K562 (cell line): ENCODE data around the gene SLC6A8. TPM values are rescaled to one million over a fixed set of nuclear protein-coding genes. Genes with fewer than 3 reads are reported as not detected.

Experiments used
- BACH1 ChIP-seq: fragments of 200-800 bp; sonication (Bioruptor generic); IDR thresholded peaks from 2 replicates; pipeline ENCODE4 v1.6.1; 2016; ENCODE audit warnings: missing genetic modification characterization, missing compliant biosample characterization
- CGGBP1 ChIP-seq: fragments of 250-450 bp; sonication (Bioruptor Pico); IDR thresholded peaks from 2 replicates; pipeline ENCODE4 v1.9.0; 2021; ENCODE audit warnings: mild to moderate bottlenecking
- CHCHD3 ChIP-seq: fragments of 250-450 bp; sonication (Bioruptor Pico); IDR thresholded peaks from 2 replicates; pipeline ENCODE4 v2.1.2; 2022; ENCODE audit warnings: mild to moderate bottlenecking
- CREM ChIP-seq: IDR thresholded peaks from 2 replicates; pipeline ENCODE4 v1.6.1; 2014; ENCODE audit warnings: antibody characterized with exemption, low read depth
- CTCFL ChIP-seq: IDR thresholded peaks from 2 replicates; pipeline ENCODE4 v1.6.1; 2011; ENCODE audit warnings: borderline replicate concordance, low read depth, mild to moderate bottlenecking, moderate library complexity, low read length; ENCODE audit not compliant: insufficient read depth, poor library complexity, severe bottlenecking
- HNRNPLL ChIP-seq: fragments of 200-400 bp; formaldehyde crosslinking; IDR thresholded peaks from 2 replicates; pipeline ENCODE4 v1.6.1; 2017; ENCODE audit warnings: low read length, low read depth, mild to moderate bottlenecking; ENCODE audit not compliant: poor library complexity, severe bottlenecking
- ILK ChIP-seq: fragments of 450-650 bp; IDR thresholded peaks from 2 replicates; pipeline ENCODE4 v1.6.1; 2016; ENCODE audit warnings: missing genetic modification characterization, low read depth, mild to moderate bottlenecking, missing compliant biosample characterization, moderate library complexity, borderline replicate concordance
- PCBP2 ChIP-seq: fragments of 200-400 bp; formaldehyde crosslinking; IDR thresholded peaks from 2 replicates; pipeline ENCODE4 v1.6.1; 2018; ENCODE audit warnings: low read length, low read depth, mild to moderate bottlenecking, moderate library complexity; ENCODE audit not compliant: poor library complexity, severe bottlenecking
- SETDB1 ChIP-seq: IDR thresholded peaks from one replicate; pipeline ENCODE4 v1.6.1; 2012; ENCODE audit warnings: low read length, control low read depth, inconsistent platforms
- SREBF2 ChIP-seq: sonication (generic); formaldehyde crosslinking; IDR thresholded peaks from 2 replicates; pipeline ENCODE4 v1.4.0; 2020; ENCODE audit warnings: mild to moderate bottlenecking, missing genetic modification reagents
- TBL1XR1 ChIP-seq, 2 experiments: IDR thresholded peaks; 2 replicates each; pipeline ENCODE4 v1.6.1; 2012; ENCODE audit warnings: improper control_type of control experiment in 2 of 2, low read length in 2 of 2, mild to moderate bottlenecking in 1 of 2
- ZBTB11 ChIP-seq, 3 experiments: fragments of 200-800 bp in 1 of 3; fragments of 250-450 bp in 1 of 3; fragments of 450-650 bp in 1 of 3; sonication (Bioruptor Pico) in 1 of 3; sonication (Bioruptor generic) in 1 of 3; formaldehyde crosslinking in 1 of 3; IDR thresholded peaks; 2 replicates each; pipeline versions ENCODE4 v1.6.1 to v1.8.0; 2016 to 2022; ENCODE audit warnings: mild to moderate bottlenecking in 2 of 3, missing genetic modification characterization in 2 of 3, missing compliant biosample characterization in 1 of 3, moderate library complexity in 1 of 3
- ZNF121 ChIP-seq: sonication (generic); formaldehyde crosslinking; conservative IDR thresholded peaks from 2 replicates; pipeline ENCODE4 v1.8.0; 2022; ENCODE audit warnings: missing genetic modification reagents
- ZNF124 ChIP-seq: sonication (generic); formaldehyde crosslinking; IDR thresholded peaks from 2 replicates; pipeline ENCODE4 v1.8.1; 2022; ENCODE audit warnings: missing genetic modification reagents
- ZNF780A ChIP-seq: fragments of 250-450 bp; sonication (Bioruptor Pico); IDR thresholded peaks from 2 replicates; pipeline ENCODE4 v1.5.0; 2021; ENCODE audit warnings: mild to moderate bottlenecking
- polyA plus RNA-seq, 8 experiments: library from polyadenylated mRNA; depleted of rRNA in 4 of 8; stranded (reverse) in 5 of 8; unstranded in 3 of 8; fragments of >200 nt; fragmentation: Nextera tagmentation in 2 of 8; fragmentation: Illumina TruSeq in 1 of 8; extraction: Ambion mirVana in 2 of 8; extraction: Trizol in 1 of 8; gene quantifications; 2 replicates each; pipeline versions ENCODE4 v1.2.1 to v1.2.3, GENCODE V29; 2011 to 2014; ENCODE audit warnings: inconsistent platforms in 1 of 8, missing spikeins in 1 of 8
- total RNA-seq, 7 experiments: library from RNA; depleted of rRNA in 6 of 7; stranded (reverse); fragments of >200 nt in 6 of 7; fragmentation: Illumina TruSeq in 2 of 7; extraction: Trizol in 2 of 7; gene quantifications; 2 replicates each; pipeline versions ENCODE4 v1.2.1 to v1.2.3, GENCODE V29; 2011 to 2021; ENCODE audit warnings: low replicate concordance in 1 of 7
- TF ChIP-seq, protein P1 (sequence below): fragments of 250-450 bp; sonication (Bioruptor Pico); IDR thresholded peaks from 2 replicates; pipeline ENCODE4 v1.5.0; 2021; ENCODE audit warnings: mild to moderate bottlenecking, moderate library complexity

SLC6A8 gene
- total and polyA plus RNA-seq, 9 of the 15 experiments (the other 6 are each of a cell fraction or from before 2014, with no cell fraction given) = 0.68 to 144 (median 34.3) TPM

GRCh38 chrX:153646620-153647373 lies 40.9 kb upstream of the SLC6A8 start, which contains the start of gene DUSP9 (continued):
- TF ChIP-seq ZNF124 (CRISPR knock-in tag) (no peak), SREBF2 (CRISPR knock-in tag) (no peak), ZNF780A (CRISPR knock-in tag) (no peak), CGGBP1 (CRISPR knock-in tag) (no peak), ZBTB11 (CRISPR knock-in tag; IDR thresholded peaks at IDR 0.05) (no peak), CREM (no peak), TBL1XR1 (IDR thresholded peaks at IDR 0.05; ENCODE audit: low read length in 2 of 2) (no peak), ILK (tag) (no peak), CHCHD3 (no peak), PCBP2 (no peak), ZNF121 (CRISPR knock-in tag) (no peak), BACH1 (no peak), SETDB1 (no peak), HNRNPLL (peak; percentile 66), CTCFL (no peak)
- TF ChIP-seq, protein P1, sequence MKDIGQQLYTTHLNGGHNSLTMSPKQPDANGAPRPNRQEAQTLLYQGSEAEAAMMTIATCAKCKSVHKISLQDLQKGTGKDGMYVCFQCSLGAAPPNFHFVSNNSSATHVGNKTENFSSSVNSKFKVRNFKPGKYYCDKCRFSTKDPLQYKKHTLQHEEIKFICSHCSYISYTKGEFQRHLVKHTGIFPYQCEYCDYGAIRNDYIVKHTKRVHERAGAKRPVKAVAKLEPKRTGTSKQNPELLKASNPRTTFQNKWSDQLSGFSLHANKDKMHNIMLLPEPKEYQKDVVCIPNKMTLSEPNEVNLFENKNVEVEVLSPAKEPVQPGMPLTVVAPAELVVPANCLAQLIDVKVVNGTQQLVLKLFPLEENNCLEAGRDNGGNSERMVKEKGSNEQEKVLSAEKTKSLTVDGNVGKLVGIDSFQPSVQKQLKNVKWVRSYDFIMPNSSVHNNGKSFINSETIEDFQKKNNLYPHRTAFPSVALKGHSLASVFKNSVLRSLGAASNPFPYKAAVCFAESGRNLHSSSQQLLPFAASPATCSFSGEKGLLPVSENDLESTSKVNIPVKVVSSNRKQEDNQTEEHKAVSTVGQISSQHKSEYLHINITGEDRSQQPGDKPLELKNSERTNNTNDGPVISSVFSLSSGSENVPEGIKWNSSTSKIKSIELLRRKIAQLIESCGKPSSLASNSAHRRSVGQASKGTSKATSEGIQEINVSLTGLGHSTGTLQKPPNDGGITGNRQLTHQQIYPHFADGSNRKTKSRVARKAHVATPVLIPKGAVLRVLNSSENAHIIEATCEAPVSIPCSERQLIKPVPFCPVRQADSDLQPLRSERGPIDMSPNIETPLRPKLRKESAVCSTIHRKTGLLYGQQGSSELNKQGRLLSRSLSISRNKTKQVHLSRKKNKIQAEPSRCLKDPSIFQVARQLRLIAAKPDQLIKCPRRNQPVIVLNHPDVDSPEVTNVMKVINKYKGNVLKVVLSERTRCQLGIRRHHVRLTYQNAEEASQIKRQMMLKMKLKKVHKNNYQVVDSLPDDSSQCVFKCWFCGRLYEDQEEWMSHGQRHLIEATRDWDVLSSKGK (CRISPR knock-in tag) = no peak
